ENCODE results near the gene FKBP15. TPM values are rescaled to one million over a fixed set of nuclear protein-coding genes. Genes with fewer than 3 reads are reported as not detected.

Gene FKBP15
- total RNA-seq, 1 experiment from 2014 or later = 17.6 TPM

DNA sequence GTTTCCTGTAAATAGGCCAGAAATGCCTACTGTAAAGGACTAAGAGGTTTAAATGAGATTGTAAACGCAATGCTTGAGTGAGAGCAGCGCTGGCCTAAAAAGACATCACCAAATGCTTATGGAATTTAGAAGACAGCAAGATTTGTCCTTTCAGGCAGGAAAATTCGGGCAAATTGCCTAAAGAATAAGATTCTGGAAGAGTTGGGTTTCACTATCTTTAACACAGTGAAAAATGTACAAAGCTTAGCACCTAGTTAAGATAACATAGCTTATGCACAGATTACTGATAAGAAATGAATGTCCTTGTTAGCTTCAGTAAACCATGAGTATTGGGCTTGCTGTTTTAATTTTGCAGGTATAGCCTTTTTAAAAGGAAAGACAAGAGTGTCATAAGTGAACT, 4.7 kb downstream of the FKBP15 start:
- in situ Hi-C loops (cut with HindIII; ENCODE audit: low pct_unique_long_range_greater_than_20kb, low sequenced_read_pairs) = no loop called here
- Histone ChIP-seq H3K9me3 (ENCODE audit: control insufficient read depth, insufficient read depth, low read depth, low read length) (no peaks in the 10 kb centered on the region), H3K4me1 (ENCODE audit: control insufficient read depth, insufficient read depth, low read length) (no peaks in the 10 kb centered on the region; the same call in 1 of the 2 replicates), H3K4me3 (ENCODE audit: low read depth in 2 of 2, low read length in 2 of 2) (no peak overlapping the region), H3K27me3 (ENCODE audit: control insufficient read depth, insufficient read depth, low read length) (no peaks in the 10 kb centered on the region), H3K27ac (ENCODE audit: low read length) (no peak overlapping the region), H3K36me3 (ENCODE audit: control insufficient read depth, insufficient read depth, low read length) (no peaks in the 10 kb centered on the region; the same call in 1 of the 2 replicates)
- DNase-seq (ENCODE audit: low read depth, low spot score) (no peak), ATAC-seq (no peak)
- no TSS peak for BruUV-seq (replicated peaks)
- intact Hi-C loops (cut with micrococcal nuclease; ENCODE audit: unreplicated experiment) = no loop called here
- TF ChIP-seq, protein P1, sequence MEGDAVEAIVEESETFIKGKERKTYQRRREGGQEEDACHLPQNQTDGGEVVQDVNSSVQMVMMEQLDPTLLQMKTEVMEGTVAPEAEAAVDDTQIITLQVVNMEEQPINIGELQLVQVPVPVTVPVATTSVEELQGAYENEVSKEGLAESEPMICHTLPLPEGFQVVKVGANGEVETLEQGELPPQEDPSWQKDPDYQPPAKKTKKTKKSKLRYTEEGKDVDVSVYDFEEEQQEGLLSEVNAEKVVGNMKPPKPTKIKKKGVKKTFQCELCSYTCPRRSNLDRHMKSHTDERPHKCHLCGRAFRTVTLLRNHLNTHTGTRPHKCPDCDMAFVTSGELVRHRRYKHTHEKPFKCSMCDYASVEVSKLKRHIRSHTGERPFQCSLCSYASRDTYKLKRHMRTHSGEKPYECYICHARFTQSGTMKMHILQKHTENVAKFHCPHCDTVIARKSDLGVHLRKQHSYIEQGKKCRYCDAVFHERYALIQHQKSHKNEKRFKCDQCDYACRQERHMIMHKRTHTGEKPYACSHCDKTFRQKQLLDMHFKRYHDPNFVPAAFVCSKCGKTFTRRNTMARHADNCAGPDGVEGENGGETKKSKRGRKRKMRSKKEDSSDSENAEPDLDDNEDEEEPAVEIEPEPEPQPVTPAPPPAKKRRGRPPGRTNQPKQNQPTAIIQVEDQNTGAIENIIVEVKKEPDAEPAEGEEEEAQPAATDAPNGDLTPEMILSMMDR (IDR thresholded peaks at IDR 0.05) = no peak
- POLR2A ChIA-PET = no interaction called here
- CTCF ChIA-PET = no interaction called here

DNA sequence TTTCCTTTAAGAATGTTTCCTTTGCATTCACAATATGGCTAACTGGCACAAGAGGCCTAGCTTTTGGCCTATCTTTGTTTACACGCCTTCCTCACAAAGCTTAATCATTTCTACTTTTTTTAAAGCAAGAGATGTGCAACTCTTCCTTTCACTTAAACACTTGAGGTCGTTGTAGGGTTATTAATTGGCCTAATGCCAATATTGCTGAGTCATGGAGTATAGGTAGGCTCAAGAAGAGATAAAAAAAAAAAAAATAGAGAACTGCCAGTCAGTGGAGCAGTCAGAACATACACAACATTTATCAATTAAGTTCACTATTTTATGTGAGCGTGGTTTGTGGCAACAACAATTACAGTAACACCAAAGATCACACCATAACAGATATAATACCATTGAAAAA, 5.9 kb downstream of the FKBP15 start:
- Histone ChIP-seq H3K36me3 (ENCODE audit: control insufficient read depth, insufficient read depth, low read length) (no peaks in the 10 kb centered on the region), H3K9me3 (ENCODE audit: control insufficient read depth, insufficient read depth, low read depth, low read length) (no peaks in the 10 kb centered on the region), H3K27ac (ENCODE audit: low read length) (no peak overlapping the region), H3K27me3 (ENCODE audit: control insufficient read depth, insufficient read depth, low read length) (no peaks in the 10 kb centered on the region), H3K4me1 (ENCODE audit: control insufficient read depth, insufficient read depth, low read length) (no peaks in the 10 kb centered on the region; the same call in 1 of the 2 replicates), H3K4me3 (ENCODE audit: low read depth in 2 of 2, low read length in 2 of 2) (no peak overlapping the region)
- CTCF ChIA-PET = no interaction called here
- in situ Hi-C loops (cut with HindIII; ENCODE audit: low pct_unique_long_range_greater_than_20kb, low sequenced_read_pairs) = no loop called here
- BruUV-seq (replicated peaks) = no TSS peak
- intact Hi-C loops (cut with micrococcal nuclease; ENCODE audit: unreplicated experiment) = no loop called here
- TF ChIP-seq TCF7L2 (IDR thresholded peaks at IDR 0.05; ENCODE audit: low read depth, low read length) = no peak
- TF ChIP-seq REST (IDR thresholded peaks at IDR 0.05; ENCODE audit: insufficient read depth in 1 of 2, low read depth in 2 of 2, low read length in 1 of 2) = no peak
- no peak for TF ChIP-seq POLR2AphosphoS5 (IDR thresholded peaks at IDR 0.05; ENCODE audit: low read depth, low read length)
- TF ChIP-seq SIN3A (IDR thresholded peaks at IDR 0.05; ENCODE audit: borderline replicate concordance, insufficient read depth, low read depth, low read length) = no peak
- TF ChIP-seq, protein P1 (IDR thresholded peaks at IDR 0.05) = no peak
- POLR2A ChIA-PET = no interaction called here
- no peak for DNase-seq (ENCODE audit: low read depth, low spot score)
- no peak for ATAC-seq

DNA sequence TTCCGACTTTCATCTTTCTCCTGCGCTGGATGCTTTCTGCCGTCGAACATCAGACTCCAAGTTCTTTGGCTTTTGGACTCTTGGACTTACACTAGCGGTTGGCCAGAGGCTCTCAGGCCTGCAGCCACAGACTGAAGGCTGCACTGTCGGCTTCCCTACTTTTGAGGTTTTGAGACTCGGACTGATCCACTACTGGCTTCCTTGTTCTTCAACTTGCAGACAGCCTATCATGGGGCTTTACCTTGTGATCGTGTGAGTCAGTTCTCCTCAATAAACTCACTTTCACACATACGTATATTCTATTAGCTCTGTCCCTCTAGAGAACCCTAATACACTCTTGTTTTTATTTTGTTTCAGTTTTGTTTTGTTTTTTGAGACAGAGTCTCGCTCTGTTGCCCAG, 10.3 kb downstream of the FKBP15 start:
- TF ChIP-seq TCF7L2 (IDR thresholded peaks at IDR 0.05; ENCODE audit: low read depth, low read length) (no peak), SIN3A (IDR thresholded peaks at IDR 0.05; ENCODE audit: borderline replicate concordance, insufficient read depth, low read depth, low read length) (no peak), REST (IDR thresholded peaks at IDR 0.05; ENCODE audit: insufficient read depth in 1 of 2, low read depth in 2 of 2, low read length in 1 of 2) (no peak), POLR2AphosphoS5 (IDR thresholded peaks at IDR 0.05; ENCODE audit: low read depth, low read length) (no peak)
- TF ChIP-seq, protein P1 (IDR thresholded peaks at IDR 0.05) = no peak
- H3K36me3 ChIP-seq (ENCODE audit: control insufficient read depth, insufficient read depth, low read length) = no peaks in the 10 kb centered on the region
- CTCF ChIA-PET = no interaction called here
- H3K27ac ChIP-seq (ENCODE audit: low read length) = no peak overlapping the region
- no peak overlapping the region for H3K4me3 ChIP-seq (ENCODE audit: low read depth in 2 of 2, low read length in 2 of 2)
- DNase-seq (ENCODE audit: low read depth, low spot score) (no peak), ATAC-seq (no peak)
- no peaks in the 10 kb centered on the region for H3K9me3 ChIP-seq (ENCODE audit: control insufficient read depth, insufficient read depth, low read depth, low read length)
- intact Hi-C loops (cut with micrococcal nuclease; ENCODE audit: unreplicated experiment) (no loop called here), in situ Hi-C loops (cut with HindIII; ENCODE audit: low pct_unique_long_range_greater_than_20kb, low sequenced_read_pairs) (no loop called here)
- H3K4me1 ChIP-seq (ENCODE audit: control insufficient read depth, insufficient read depth, low read length) = no peaks in the 10 kb centered on the region; the same call in 1 of the 2 replicates
- POLR2A ChIA-PET = no interaction called here
- BruUV-seq (replicated peaks) = no TSS peak
- no peaks in the 10 kb centered on the region for H3K27me3 ChIP-seq (ENCODE audit: control insufficient read depth, insufficient read depth, low read length)
